Upper lobe of right lung (tissue), 1 donor: ENCODE results near the gene AFF4. TPM values are rescaled to one million over a fixed set of nuclear protein-coding genes. Genes with fewer than 3 reads are reported as not detected.
A peak's percentile ranks its signal among the peaks of the same experiment; 100 is the strongest.

ENCODE experiments used
- ATAC-seq: fragments of 200-7000 bp; cut with Tn5 transposase; one replicate; pipeline ENCODE4 v1.9.1; 2020; ENCODE audit warnings: mild to moderate bottlenecking, moderate library complexity
- DNase-seq: peaks from one replicate; pipeline ENCODE4 v3.0.0-alpha.2; 2020
- H3K27ac ChIP-seq: fragments of 200-600 bp; one replicate; pipeline ENCODE4 v1.8.0; 2022
- H3K27me3 ChIP-seq: fragments of 200-600 bp; one replicate; pipeline ENCODE4 v1.8.0; 2022; ENCODE audit warnings: mild to moderate bottlenecking
- H3K36me3 ChIP-seq: fragments of 200-600 bp; one replicate; pipeline ENCODE4 v1.8.0; 2022
- H3K4me1 ChIP-seq: fragments of 200-600 bp; one replicate; pipeline ENCODE4 v1.8.0; 2022
- H3K4me3 ChIP-seq: fragments of 200-600 bp; one replicate; pipeline ENCODE4 v1.8.0; 2022; ENCODE audit warnings: mild to moderate bottlenecking
- H3K9me3 ChIP-seq: fragments of 200-600 bp; one replicate; pipeline ENCODE4 v1.8.0; 2022
- intact Hi-C: fragments of 100-400 bp; cut with DNase I; formaldehyde crosslinking; loops from one replicate; pipeline ENCODE4 v1.11.0; 2022
- total RNA-seq: library from RNA; stranded (reverse); fragmentation: NEBNext Ultra II Directional; extraction: Animal tissue kit (Norgen Biotek cat#: 25700); gene quantifications from one replicate; pipeline ENCODE4 v1.2.1, GENCODE V29; 2021
- TF ChIP-seq, protein P1 (sequence below): fragments of 200-600 bp; IDR thresholded peaks from one replicate; pipeline ENCODE4 v1.8.0; 2022; ENCODE audit warnings: antibody characterized with exemption
- donor health status: DM: no; HTN: yes; CAD: no; lungs with severe emphysema.

AFF4 gene
- total RNA-seq, 1 donor from 2014 or later = 76.9 TPM

DNA sequence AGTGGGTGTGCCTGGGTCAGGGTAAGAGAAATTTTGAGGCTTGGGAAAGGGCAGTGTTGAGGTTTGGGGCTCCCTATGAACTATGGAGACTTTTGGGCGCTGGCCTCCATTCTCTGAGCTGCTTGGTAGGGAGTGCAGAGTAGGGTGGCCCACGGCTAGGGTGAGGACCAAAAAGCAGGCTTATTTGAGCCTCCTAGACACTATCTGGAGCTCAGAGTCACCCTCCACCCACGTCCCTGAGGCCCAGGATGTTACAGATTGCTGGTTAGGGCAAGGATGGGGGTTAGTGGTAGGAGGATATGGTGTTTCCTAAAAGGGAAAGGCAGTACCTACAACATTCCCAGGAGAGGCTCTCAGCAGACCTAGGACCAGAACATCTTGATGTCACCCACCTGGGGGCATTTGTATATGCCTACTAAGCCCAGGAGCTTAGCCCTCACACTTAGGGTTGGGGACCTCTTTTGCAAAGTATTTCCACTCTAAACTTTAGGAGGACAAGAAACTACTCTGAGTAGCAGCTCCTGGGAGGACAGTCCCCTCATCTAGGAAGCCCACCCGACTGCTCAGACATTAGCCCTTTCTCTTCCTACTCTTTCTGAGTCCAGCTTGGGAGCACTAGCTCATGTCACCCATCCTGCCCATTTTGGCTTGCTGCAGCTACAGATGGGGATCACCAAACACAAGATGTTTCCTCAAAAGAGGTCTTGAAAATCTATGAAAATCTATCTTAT lies 135.3 kb downstream of the AFF4 start:
- H3K27me3 ChIP-seq = no peaks in the 10 kb centered on the region
- no peaks in the 10 kb centered on the region for H3K9me3 ChIP-seq
- ATAC-seq = no peak
- no peak overlapping the region for H3K4me3 ChIP-seq
- H3K27ac ChIP-seq = no peak overlapping the region
- TF ChIP-seq, protein P1, sequence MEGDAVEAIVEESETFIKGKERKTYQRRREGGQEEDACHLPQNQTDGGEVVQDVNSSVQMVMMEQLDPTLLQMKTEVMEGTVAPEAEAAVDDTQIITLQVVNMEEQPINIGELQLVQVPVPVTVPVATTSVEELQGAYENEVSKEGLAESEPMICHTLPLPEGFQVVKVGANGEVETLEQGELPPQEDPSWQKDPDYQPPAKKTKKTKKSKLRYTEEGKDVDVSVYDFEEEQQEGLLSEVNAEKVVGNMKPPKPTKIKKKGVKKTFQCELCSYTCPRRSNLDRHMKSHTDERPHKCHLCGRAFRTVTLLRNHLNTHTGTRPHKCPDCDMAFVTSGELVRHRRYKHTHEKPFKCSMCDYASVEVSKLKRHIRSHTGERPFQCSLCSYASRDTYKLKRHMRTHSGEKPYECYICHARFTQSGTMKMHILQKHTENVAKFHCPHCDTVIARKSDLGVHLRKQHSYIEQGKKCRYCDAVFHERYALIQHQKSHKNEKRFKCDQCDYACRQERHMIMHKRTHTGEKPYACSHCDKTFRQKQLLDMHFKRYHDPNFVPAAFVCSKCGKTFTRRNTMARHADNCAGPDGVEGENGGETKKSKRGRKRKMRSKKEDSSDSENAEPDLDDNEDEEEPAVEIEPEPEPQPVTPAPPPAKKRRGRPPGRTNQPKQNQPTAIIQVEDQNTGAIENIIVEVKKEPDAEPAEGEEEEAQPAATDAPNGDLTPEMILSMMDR = no peak
- no peak for DNase-seq
- intact Hi-C loops = no loop called here
- peaks cover 29% of the 10 kb centered on the region for H3K4me1 ChIP-seq
- H3K36me3 ChIP-seq = no peaks in the 10 kb centered on the region

DNA sequence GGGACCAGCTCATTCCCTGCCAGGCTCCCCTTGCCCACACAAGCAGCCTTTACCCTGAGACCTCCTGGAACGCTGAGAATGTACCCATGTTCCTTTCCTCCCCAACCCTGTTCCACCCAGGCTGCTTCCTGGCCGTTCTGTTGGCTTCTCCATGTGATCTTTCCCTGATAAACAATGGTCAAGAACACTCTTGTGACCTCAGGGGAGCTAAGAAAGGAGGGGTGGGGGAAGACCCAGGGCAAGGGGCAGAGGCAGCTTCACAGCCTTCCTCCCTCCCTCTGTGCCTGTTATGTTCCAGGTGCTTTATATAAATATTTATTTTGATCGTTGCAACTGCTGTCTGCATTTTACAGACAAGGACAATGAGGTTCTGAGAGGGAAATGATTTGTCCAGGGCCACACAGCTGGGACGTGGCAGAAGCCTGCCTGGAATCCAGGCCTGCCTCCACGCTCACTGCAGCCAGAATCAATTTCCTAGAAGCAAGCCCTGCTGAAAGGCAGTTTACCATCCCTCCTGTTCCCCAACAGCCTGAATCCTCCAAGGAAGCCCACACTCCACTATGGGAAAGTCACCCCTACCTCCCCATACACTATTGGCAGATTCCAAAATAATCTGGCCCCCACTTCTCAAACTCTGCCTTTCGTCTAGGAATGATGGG lies 136.9 kb downstream of the AFF4 start:
- no peaks in the 10 kb centered on the region for H3K9me3 ChIP-seq
- no peak for ATAC-seq
- intact Hi-C loops = no loop called here
- H3K4me1 ChIP-seq = peaks cover 29% of the 10 kb centered on the region
- peak overlapping the region; percentile 31 for H3K27ac ChIP-seq
- DNase-seq = peak; percentile 51
- no peaks in the 10 kb centered on the region for H3K36me3 ChIP-seq
- no peaks in the 10 kb centered on the region for H3K27me3 ChIP-seq
- no peak overlapping the region for H3K4me3 ChIP-seq
- TF ChIP-seq, protein P1 = no peak

DNA sequence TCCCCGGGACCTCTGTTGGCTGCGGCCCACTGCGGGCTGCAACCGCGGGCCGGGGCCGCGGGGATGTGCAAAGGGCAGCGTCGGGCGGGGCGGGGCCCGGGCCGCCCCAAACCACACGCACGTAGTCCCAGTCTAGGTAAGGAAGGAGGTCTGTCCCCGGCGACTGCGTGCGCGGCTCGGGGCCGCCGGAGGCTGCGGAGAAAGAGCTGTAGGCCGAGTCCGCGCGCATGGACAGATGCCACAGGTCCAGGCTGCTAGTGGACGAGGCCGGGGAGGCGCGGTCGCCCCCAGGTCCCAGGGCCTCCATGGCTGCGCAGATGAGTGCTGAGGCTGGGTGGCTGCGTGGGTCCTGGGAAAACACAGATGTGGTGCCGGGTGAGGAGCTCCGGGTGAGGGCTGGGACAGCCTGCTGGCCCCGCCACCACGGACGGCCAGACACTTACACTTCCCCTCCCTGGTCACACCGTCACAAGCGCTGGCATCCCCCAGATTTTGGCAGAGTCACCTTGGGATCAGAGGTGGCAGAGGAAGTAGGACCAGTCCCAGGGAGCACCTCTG lies 137.5 kb downstream of the AFF4 start:
- DNase-seq = no peak
- Histone ChIP-seq H3K9me3 (no peaks in the 10 kb centered on the region), H3K27ac (peak overlapping the region; percentile 24), H3K27me3 (no peaks in the 10 kb centered on the region), H3K4me1 (peaks cover 23% of the 10 kb centered on the region), H3K36me3 (no peaks in the 10 kb centered on the region), H3K4me3 (peak overlapping the region; percentile 10)
- intact Hi-C loops = no loop called here
- no peak for ATAC-seq
- TF ChIP-seq, protein P1 = no peak

Other genes starting within 250 kb of the AFF4 start
- 10.5 TPM for gene KIF3A, start 226.1 kb downstream of the AFF4 start, total RNA-seq
- 0.55 TPM for gene CCNI2, start 216.2 kb downstream of the AFF4 start, total RNA-seq
- 42.6 TPM for gene SEPTIN8, start 186.4 kb downstream of the AFF4 start, total RNA-seq
- gene SOWAHA, start 150.3 kb downstream of the AFF4 start, total RNA-seq = not detected
- gene SHROOM1, start 133.0 kb downstream of the AFF4 start, total RNA-seq = 24.2 TPM
- 0.46 TPM for gene GDF9, start 97.2 kb downstream of the AFF4 start, total RNA-seq
- gene UQCRQ, start 97.0 kb downstream of the AFF4 start, total RNA-seq = 256 TPM
- 0.69 TPM for gene LEAP2, start 90.0 kb downstream of the AFF4 start, total RNA-seq
- gene ZCCHC10, start 62.9 kb upstream of the AFF4 start, total RNA-seq = 17.0 TPM
- 64.1 TPM for gene HSPA4, start 88.4 kb upstream of the AFF4 start, total RNA-seq